Measurements from ENCODE around the gene ST6GALNAC5. TPM values are rescaled to one million over a fixed set of nuclear protein-coding genes. Genes with fewer than 3 reads are reported as not detected.

The ST6GALNAC5 gene
- total and polyA plus RNA-seq, 2 donors (not counting 3 experiments of a cell fraction or from before 2014, with no cell fraction given), result not detected

DNA sequence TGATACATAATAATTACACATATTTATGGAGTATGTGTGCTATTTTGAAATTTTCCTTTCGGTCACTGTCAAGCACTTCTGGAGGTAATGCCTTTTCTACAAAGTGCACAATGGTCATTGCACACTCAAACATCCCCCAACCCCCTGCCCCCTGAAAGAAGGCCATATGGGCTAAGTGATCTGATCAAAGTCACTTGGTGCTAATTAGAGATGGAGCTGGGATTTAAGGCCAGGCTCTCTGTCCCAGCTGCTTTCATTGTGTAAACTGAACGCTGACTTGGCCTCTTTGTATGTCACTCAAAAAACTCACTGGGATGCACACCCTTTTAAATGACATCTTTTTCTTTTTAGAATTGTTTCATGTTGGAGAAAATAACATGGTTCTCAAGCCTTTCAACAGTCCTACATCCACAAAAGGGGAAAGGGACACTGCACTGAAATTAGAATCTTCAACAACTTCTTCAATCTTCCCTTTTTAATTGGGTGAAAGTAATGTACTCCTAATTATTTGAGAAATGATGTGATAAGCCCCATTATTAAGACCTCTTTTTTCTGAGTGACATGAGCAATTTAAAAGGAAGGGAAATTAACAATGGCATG is 149.2 kb downstream of the ST6GALNAC5 start:
- no peaks in the 10 kb centered on the region for H3K79me2 ChIP-seq (ENCODE audit: control insufficient read depth, insufficient read depth, low read length)
- no peaks in the 10 kb centered on the region for H3K9me3 ChIP-seq (replicated peaks; ENCODE audit: control insufficient read depth, insufficient read depth, low read length)
- no peak for DNase-seq (ENCODE audit: low read depth, low spot score)
- no peak overlapping the region for H3K4me2 ChIP-seq (ENCODE audit: insufficient read depth, low read length)
- H3K27me3 ChIP-seq (ENCODE audit: control insufficient read depth in 2 of 2, insufficient read depth in 2 of 2, low read length in 2 of 2), result no peaks in the 10 kb centered on the region
- intact Hi-C loops (cut with micrococcal nuclease), result no loop called here
- no peak overlapping the region for H3K4me3 ChIP-seq (replicated peaks in 1 of 3; ENCODE audit: insufficient read depth in 1 of 3, low read depth in 1 of 3, low read length in 3 of 3)
- H2AFZ ChIP-seq (ENCODE audit: low read depth, low read length), result no peak overlapping the region
- dilution Hi-C loops (cut with MboI; ENCODE audit: extremely low pct_ligation_motif_present, low sequenced_read_pairs), result no loop called here
- no peaks in the 10 kb centered on the region for H3K4me1 ChIP-seq (ENCODE audit: control insufficient read depth, extremely low read depth, insufficient read depth, low read length)
- H3K27ac ChIP-seq (ENCODE audit: insufficient read depth, low read depth, low read length), result no peak overlapping the region
- FAIRE-seq, result no peak
- TF ChIP-seq POLR2A (IDR thresholded peaks at IDR 0.05; ENCODE audit: low read depth, low read length), result no peak
- TF ChIP-seq, protein P1, sequence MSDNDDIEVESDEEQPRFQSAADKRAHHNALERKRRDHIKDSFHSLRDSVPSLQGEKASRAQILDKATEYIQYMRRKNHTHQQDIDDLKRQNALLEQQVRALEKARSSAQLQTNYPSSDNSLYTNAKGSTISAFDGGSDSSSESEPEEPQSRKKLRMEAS (IDR thresholded peaks at IDR 0.05; ENCODE audit: insufficient read depth, insufficient read length), result no peak
- no peak for TF ChIP-seq JUN (IDR thresholded peaks at IDR 0.05; ENCODE audit: borderline replicate concordance, insufficient read depth, insufficient read length, low read depth)
- TF ChIP-seq POLR2AphosphoS5 (IDR thresholded peaks at IDR 0.05; ENCODE audit: insufficient read depth, low read depth, low read length), result no peak
- H4K20me1 ChIP-seq (replicated peaks; ENCODE audit: control insufficient read depth, extremely low read depth, insufficient read depth, low read length), result no peaks in the 10 kb centered on the region
- POLR2A ChIA-PET, result no interaction called here
- no peak overlapping the region for H3K9ac ChIP-seq (replicated peaks; ENCODE audit: extremely low read depth, insufficient read depth, low read length)
- no peaks in the 10 kb centered on the region for H3K36me3 ChIP-seq (ENCODE audit: control insufficient read depth in 2 of 2, extremely low read depth in 1 of 2, insufficient read depth in 2 of 2, low read length in 2 of 2)
- CTCF ChIA-PET, result interaction anchor here (0.6 kb wide), 1 partner anchor 10 kb away, joined by 3 read pairs; no protein-coding TSS in a partner anchor
- no TSS peak for BruUV-seq (replicated peaks)
- no peaks in the 10 kb centered on the region for H3K9me1 ChIP-seq (replicated peaks; ENCODE audit: control insufficient read depth, extremely low read depth, insufficient read depth, low read length)

DNA sequence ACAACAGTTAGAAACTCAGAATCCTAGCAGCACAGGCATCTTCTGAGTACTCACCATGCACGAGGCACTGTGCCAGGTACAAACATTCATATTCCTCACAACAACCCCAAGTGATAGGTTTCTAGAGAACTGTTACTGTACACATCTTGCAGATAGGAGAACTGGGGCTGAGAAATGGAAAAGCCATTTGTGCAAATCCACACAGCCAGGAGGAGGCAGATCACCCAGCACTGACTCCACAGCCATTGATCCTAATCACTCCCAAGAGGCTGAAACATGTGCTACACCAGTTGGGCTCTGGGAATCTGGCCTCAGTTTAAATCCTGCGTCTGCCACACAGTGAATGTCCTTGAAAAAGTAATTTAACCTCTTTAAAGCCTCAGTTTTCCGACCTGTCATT is 151.0 kb downstream of the ST6GALNAC5 start:
- H3K79me2 ChIP-seq (ENCODE audit: control insufficient read depth, insufficient read depth, low read length), result no peaks in the 10 kb centered on the region
- dilution Hi-C loops (cut with MboI; ENCODE audit: extremely low pct_ligation_motif_present, low sequenced_read_pairs) (no loop called here), intact Hi-C loops (cut with micrococcal nuclease) (no loop called here)
- no peaks in the 10 kb centered on the region for H4K20me1 ChIP-seq (replicated peaks; ENCODE audit: control insufficient read depth, extremely low read depth, insufficient read depth, low read length)
- CTCF ChIA-PET, result no interaction called here
- no peaks in the 10 kb centered on the region for H3K4me1 ChIP-seq (ENCODE audit: control insufficient read depth, extremely low read depth, insufficient read depth, low read length)
- H3K9me3 ChIP-seq (replicated peaks; ENCODE audit: control insufficient read depth, insufficient read depth, low read length), result no peaks in the 10 kb centered on the region
- no peak overlapping the region for H3K4me2 ChIP-seq (ENCODE audit: insufficient read depth, low read length)
- H2AFZ ChIP-seq (ENCODE audit: low read depth, low read length), result no peak overlapping the region
- POLR2A ChIA-PET, result no interaction called here
- DNase-seq (ENCODE audit: low read depth, low spot score) (no peak), FAIRE-seq (no peak)
- no peak for TF ChIP-seq MYC (IDR thresholded peaks at IDR 0.05; ENCODE audit: low read depth, low read length)
- TF ChIP-seq JUN (IDR thresholded peaks at IDR 0.05; ENCODE audit: borderline replicate concordance, insufficient read depth, insufficient read length, low read depth), result no peak
- no peak for TF ChIP-seq EZH2 (IDR thresholded peaks at IDR 0.05; ENCODE audit: borderline replicate concordance, low read depth, low read length, severe bottlenecking)
- TF ChIP-seq, protein P2, sequence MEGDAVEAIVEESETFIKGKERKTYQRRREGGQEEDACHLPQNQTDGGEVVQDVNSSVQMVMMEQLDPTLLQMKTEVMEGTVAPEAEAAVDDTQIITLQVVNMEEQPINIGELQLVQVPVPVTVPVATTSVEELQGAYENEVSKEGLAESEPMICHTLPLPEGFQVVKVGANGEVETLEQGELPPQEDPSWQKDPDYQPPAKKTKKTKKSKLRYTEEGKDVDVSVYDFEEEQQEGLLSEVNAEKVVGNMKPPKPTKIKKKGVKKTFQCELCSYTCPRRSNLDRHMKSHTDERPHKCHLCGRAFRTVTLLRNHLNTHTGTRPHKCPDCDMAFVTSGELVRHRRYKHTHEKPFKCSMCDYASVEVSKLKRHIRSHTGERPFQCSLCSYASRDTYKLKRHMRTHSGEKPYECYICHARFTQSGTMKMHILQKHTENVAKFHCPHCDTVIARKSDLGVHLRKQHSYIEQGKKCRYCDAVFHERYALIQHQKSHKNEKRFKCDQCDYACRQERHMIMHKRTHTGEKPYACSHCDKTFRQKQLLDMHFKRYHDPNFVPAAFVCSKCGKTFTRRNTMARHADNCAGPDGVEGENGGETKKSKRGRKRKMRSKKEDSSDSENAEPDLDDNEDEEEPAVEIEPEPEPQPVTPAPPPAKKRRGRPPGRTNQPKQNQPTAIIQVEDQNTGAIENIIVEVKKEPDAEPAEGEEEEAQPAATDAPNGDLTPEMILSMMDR (IDR thresholded peaks at IDR 0.05; ENCODE audit: extremely low read depth in 1 of 2, insufficient read depth in 1 of 2, low read depth in 1 of 2, low read length in 2 of 2), result no peak
- no peak for TF ChIP-seq GATA2 (IDR thresholded peaks at IDR 0.05; ENCODE audit: insufficient read depth, insufficient read length, low read depth, low read length)
- no peak for TF ChIP-seq POLR2A (IDR thresholded peaks at IDR 0.05; ENCODE audit: low read depth, low read length)
- TF ChIP-seq FOS (IDR thresholded peaks at IDR 0.05; ENCODE audit: borderline replicate concordance, insufficient read depth, low read length), result no peak
- TF ChIP-seq POLR2AphosphoS5 (IDR thresholded peaks at IDR 0.05; ENCODE audit: insufficient read depth, low read depth, low read length), result no peak
- TF ChIP-seq, protein P1 (IDR thresholded peaks at IDR 0.05; ENCODE audit: insufficient read depth, insufficient read length), result no peak
- no peaks in the 10 kb centered on the region for H3K27me3 ChIP-seq (ENCODE audit: control insufficient read depth in 2 of 2, insufficient read depth in 2 of 2, low read length in 2 of 2)
- no peaks in the 10 kb centered on the region for H3K9me1 ChIP-seq (replicated peaks; ENCODE audit: control insufficient read depth, extremely low read depth, insufficient read depth, low read length)
- BruUV-seq (replicated peaks), result no TSS peak
- no peak overlapping the region for H3K4me3 ChIP-seq (replicated peaks in 1 of 3; ENCODE audit: insufficient read depth in 1 of 3, low read depth in 1 of 3, low read length in 3 of 3)
- no peak overlapping the region for H3K27ac ChIP-seq (ENCODE audit: insufficient read depth, low read depth, low read length)
- H3K9ac ChIP-seq (replicated peaks; ENCODE audit: extremely low read depth, insufficient read depth, low read length), result no peak overlapping the region
- no peaks in the 10 kb centered on the region for H3K36me3 ChIP-seq (ENCODE audit: control insufficient read depth in 2 of 2, extremely low read depth in 1 of 2, insufficient read depth in 2 of 2, low read length in 2 of 2)

All from endothelial cell of umbilical vein (primary cell).